Measurements from ENCODE around the gene SVIP. TPM values are rescaled to one million over a fixed set of nuclear protein-coding genes. Genes with fewer than 3 reads are reported as not detected.

SVIP gene
- total RNA-seq, result 13.6 TPM

GRCh38 chr11:22829231-22830081, at the start of gene SVIP:
Gene SVIP (minus strand): TSS chr11:22829801. CDS start chr11:22829748, 53 bp downstream.

GRCh38 chr11:22860241-22860640, 30.6 kb upstream of the SVIP start, which contains the start of gene CCDC179:
Gene CCDC179 (minus strand): TSS chr11:22860474. CDS start chr11:22860421, 53 bp downstream.

Other genes with a start within 250 kb of the SVIP start
- gene FANCF, start 204.0 kb downstream of the SVIP start, total RNA-seq, result 21.4 TPM
- gene GAS2, start 163.2 kb downstream of the SVIP start, total RNA-seq, result 60.0 TPM
- not detected for gene CCDC179, start 30.7 kb upstream of the SVIP start, total RNA-seq

Measured in camera-type eye (tissue), 1 donor.